Measurements from ENCODE around the gene CTSC.

DNA sequence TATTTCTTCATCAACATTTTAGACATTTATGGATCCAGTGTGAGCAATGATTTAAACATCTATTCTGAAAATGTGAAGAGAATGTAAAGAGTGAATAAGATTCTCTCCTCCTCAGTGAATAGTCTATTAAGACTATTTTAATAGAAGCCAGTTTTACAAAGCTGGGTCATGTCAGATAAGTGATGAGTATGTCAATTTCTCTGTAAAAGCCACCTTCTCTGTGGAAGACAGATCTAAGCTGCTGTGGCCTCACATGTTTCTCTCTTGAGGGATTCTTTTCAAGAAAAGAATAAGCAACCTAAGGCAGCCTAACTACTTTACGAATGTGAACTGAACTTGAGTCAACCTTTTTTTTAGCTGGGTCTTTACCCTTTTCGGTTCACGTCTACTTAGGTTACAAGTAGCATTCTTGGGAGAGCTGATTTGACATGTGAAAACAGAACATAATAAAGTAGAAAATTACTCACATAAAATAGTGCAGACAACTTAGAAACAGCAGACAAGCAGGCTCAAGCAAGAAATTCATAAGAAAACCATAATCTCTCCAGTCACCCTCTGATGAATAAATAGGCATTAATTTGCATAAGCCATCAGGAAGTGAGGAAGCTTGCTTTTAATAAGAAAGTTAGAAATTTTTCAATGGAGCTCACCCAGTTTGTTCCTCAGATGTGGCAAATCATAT lies 9.9 kb downstream of the CTSC start:
- TF ChIP-seq, protein P1, sequence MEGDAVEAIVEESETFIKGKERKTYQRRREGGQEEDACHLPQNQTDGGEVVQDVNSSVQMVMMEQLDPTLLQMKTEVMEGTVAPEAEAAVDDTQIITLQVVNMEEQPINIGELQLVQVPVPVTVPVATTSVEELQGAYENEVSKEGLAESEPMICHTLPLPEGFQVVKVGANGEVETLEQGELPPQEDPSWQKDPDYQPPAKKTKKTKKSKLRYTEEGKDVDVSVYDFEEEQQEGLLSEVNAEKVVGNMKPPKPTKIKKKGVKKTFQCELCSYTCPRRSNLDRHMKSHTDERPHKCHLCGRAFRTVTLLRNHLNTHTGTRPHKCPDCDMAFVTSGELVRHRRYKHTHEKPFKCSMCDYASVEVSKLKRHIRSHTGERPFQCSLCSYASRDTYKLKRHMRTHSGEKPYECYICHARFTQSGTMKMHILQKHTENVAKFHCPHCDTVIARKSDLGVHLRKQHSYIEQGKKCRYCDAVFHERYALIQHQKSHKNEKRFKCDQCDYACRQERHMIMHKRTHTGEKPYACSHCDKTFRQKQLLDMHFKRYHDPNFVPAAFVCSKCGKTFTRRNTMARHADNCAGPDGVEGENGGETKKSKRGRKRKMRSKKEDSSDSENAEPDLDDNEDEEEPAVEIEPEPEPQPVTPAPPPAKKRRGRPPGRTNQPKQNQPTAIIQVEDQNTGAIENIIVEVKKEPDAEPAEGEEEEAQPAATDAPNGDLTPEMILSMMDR (IDR thresholded peaks at IDR 0.05), result no peak
- TF ChIP-seq POLR2A (IDR thresholded peaks at IDR 0.05), result no peak
